22Rv1 (cell line): ENCODE results near the gene SERPINB1.

Experiments
- H3K27ac ChIP-seq: fragments of 450-650 bp; 2 replicates; pipeline ENCODE4 v1.5.1; 2017
- ZFX ChIP-seq: fragments of 450-650 bp; IDR thresholded peaks from 2 replicates; pipeline ENCODE4 v1.6.1; 2017; ENCODE audit warnings: antibody characterized with exemption, borderline replicate concordance
- TF ChIP-seq, protein P1 (sequence below): fragments of 450-650 bp; IDR thresholded peaks from 2 replicates; pipeline ENCODE4 v1.5.1; 2017; ENCODE audit warnings: mild to moderate bottlenecking

Gene SERPINB1

DNA sequence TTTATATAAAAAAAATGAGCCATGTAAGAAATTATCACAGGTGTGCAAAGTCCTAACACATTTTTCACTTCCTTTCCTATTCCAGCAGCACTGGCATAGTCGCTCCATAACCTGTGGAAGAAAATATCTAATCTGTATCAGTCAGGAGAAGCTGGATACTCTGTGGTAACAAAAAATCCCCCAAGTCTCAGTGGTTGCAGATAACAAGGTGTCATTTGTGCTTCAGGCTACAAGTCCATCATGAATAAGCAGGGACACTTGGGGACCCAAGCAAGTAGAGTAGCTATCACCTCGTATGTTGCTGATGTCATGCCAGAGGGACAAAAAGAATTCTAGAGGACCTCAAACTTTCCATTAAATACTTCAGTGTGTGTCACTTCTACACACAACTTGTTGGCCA, 30.3 kb upstream of the SERPINB1 start:
- TF ChIP-seq, protein P1, sequence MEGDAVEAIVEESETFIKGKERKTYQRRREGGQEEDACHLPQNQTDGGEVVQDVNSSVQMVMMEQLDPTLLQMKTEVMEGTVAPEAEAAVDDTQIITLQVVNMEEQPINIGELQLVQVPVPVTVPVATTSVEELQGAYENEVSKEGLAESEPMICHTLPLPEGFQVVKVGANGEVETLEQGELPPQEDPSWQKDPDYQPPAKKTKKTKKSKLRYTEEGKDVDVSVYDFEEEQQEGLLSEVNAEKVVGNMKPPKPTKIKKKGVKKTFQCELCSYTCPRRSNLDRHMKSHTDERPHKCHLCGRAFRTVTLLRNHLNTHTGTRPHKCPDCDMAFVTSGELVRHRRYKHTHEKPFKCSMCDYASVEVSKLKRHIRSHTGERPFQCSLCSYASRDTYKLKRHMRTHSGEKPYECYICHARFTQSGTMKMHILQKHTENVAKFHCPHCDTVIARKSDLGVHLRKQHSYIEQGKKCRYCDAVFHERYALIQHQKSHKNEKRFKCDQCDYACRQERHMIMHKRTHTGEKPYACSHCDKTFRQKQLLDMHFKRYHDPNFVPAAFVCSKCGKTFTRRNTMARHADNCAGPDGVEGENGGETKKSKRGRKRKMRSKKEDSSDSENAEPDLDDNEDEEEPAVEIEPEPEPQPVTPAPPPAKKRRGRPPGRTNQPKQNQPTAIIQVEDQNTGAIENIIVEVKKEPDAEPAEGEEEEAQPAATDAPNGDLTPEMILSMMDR, result no peak
- TF ChIP-seq ZFX, result no peak
- no peak overlapping the region for H3K27ac ChIP-seq

DNA sequence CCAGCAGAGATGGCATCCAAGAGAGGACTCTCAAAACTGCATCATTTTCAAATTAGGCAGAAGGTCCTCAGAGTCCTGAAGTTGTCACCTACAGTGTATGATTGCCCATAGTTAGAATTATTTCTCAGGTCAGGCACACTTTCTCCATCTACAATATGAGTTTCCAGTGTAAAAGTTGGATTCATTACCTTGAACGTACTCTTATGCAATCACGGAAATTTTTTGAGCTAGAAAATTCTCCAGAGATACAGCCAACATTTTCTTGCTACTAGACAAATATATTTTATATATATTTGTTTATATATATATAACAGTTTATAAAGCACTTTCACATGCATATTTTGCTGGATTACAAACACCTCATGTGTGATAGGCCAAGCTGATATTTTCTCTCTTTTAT, 29.4 kb upstream of the SERPINB1 start:
- H3K27ac ChIP-seq, result no peak overlapping the region
- TF ChIP-seq ZFX, result no peak
- TF ChIP-seq, protein P1, result no peak

DNA sequence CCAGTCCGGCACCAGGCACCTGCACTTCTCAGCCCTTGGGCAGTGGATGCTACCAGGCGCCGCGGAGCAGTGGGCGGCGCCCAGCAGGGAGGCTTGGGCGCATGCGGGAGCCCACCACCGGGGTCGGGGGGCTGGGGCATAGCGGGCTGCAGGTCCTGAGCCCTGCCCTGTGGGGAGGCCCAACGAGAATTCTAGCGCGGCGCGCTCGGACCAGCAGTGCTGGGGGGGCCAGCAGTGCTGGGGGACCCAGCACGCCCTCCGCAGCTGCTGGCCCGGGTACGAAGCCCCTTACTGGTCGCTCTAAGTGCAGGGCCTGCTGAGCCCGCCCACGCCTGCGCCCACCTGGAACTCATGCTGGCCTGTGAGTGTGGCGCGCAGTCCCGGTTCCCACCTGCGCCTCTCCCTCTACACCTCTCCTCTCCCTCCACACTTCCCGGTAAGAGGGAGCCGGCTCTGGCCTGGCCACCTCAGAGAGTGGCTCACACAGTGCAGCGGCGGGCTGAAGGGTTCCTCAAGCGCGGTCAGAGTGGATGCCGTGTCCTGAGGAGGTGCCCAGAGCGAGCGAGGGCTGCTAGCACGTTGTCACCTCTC, 28.5 kb upstream of the SERPINB1 start:
- TF ChIP-seq ZFX, result no peak
- TF ChIP-seq, protein P1, result no peak
- H3K27ac ChIP-seq, result no peak overlapping the region

DNA sequence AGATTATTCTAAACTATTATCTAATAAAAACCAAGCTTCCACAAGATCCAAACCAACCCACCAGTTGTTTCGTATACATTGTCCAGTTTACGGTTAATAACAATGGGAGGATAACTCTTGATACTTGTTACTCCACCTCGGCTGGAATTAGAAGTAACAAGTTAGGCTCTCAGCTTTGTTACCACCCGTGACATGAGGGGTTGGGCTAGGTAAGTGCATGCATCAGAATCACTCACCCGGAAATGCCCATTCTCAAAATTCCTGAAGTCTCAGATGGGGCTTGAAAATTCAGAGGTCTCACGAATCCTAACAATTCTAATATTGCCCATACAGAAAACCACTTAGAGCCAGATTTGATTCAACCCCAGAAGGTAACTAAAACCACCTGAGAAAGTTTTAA, 27.0 kb upstream of the SERPINB1 start:
- no peak overlapping the region for H3K27ac ChIP-seq
- no peak for TF ChIP-seq ZFX
- TF ChIP-seq, protein P1, result no peak

DNA sequence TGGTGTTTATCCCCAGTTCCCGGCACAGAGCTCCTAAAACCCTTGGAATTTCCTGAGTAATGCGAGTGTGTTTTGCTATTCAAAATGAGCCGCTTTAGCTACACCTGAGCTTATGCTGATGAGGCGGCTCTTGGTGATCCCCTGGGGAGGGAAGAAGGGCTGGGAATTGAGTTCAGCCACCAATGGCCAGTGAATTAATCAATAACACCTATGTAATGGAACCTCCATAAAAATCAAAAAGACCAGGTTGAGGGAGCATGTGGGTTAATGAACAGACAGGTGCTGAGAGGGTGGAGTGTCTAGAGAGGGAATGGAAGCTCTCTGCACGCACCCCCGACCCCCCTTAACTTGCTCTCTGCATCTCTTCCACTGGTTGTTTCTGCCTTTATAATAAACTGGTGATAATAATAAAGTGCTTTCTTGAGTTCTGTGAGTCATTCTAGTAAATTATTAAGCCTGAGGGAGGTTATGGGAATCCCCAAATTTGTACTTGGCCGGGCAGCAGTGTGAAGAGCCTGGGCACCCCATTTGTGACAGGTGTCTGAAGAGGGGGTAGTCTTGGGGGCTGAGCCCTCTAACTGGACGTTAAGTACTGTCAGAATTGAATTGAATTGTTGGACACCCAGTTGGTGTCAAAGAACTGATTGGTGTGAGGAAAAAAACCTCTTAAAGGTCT, 24.6 kb upstream of the SERPINB1 start:
- no peak overlapping the region for H3K27ac ChIP-seq
- TF ChIP-seq, protein P1, result no peak
- TF ChIP-seq ZFX, result no peak

DNA sequence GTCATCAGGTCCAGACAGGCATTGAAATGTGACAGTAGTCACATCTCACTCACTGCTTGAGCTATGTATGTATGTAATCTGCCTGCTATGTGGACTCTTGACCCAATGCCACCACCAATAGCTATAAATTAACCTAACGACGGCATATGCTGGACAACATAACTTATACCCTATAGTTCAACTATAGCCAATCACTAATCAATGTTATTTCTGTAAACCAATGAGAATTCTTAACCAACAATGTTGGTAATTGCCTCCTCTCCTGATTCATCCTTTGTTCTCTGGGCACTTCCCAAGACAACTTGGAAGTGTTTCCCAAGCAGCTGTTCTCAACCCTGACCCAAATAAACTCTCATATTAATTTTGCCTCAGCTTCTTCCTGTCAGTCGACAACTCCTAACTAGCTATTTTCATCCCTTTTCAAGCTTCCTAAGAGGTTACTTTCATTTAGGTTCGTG, 24.1 kb upstream of the SERPINB1 start:
- no peak overlapping the region for H3K27ac ChIP-seq
- TF ChIP-seq ZFX, result no peak
- TF ChIP-seq, protein P1, result no peak

DNA sequence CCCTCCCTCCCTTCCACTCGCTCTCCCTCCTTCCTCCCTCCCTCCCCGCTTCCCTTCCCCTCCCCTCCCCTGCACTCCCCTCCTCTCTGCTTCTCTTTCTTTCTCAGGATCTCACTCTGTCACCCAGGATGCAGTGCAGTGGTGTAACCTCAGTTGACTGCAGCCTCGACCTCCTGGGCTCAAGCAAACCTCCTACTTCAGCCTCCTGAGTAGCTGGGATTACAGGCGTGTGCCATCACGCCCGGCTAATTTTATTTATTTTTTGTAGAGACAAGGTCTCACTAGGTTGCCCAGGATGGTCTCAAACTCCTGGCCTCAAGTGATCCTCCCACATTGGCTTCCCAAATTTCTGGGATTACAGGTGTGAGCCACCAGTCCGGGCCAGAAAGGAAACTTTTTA, 23.6 kb upstream of the SERPINB1 start:
- no peak overlapping the region for H3K27ac ChIP-seq
- TF ChIP-seq ZFX, result no peak
- TF ChIP-seq, protein P1, result no peak
